CD4-positive, CD25-positive, alpha-beta regulatory T cell (primary cell): Measurements from ENCODE around the gene ABCC1. TPM values are rescaled to one million over a fixed set of nuclear protein-coding genes. Genes with fewer than 3 reads are reported as not detected.
"Not testable (repeated sequence)": the region's sequence is repeated elsewhere in the genome, so short reads cannot be mapped to it uniquely, and the experiment has no call there.

Source experiments
- ATAC-seq, 2 donors: fragments of 150-1000 bp; cut with Tn5 transposase; one replicate each; pipeline ENCODE4 v1.10.0; 2021; ENCODE audit warnings: low read depth in 2 of 2, moderate number of reproducible peaks in 2 of 2, moderate library complexity in 1 of 2
- DNase-seq, 3 donors: peaks; one replicate each; pipeline versions ENCODE4 v3.0.0 to v3.0.0-alpha.2; 2012 to 2022; ENCODE audit warnings: mixed read lengths in 1 of 3
- H3K27ac ChIP-seq: one replicate; pipeline ENCODE4 v1.7.0; 2013; ENCODE audit warnings: mild to moderate bottlenecking, low read length; ENCODE audit not compliant: insufficient read depth, poor library complexity, severe bottlenecking
- H3K27me3 ChIP-seq: one replicate; pipeline ENCODE4 v1.7.0; 2013; ENCODE audit warnings: low read length; ENCODE audit not compliant: control insufficient read depth, insufficient read depth
- H3K36me3 ChIP-seq: one replicate; pipeline ENCODE4 v1.7.0; 2013; ENCODE audit warnings: mild to moderate bottlenecking, low read length, moderate library complexity; ENCODE audit not compliant: control insufficient read depth, insufficient read depth
- H3K4me1 ChIP-seq: 2 replicates; pipeline ENCODE4 v1.7.0; 2013; ENCODE audit warnings: mild to moderate bottlenecking, low read length; ENCODE audit not compliant: insufficient read depth, control insufficient read depth, poor library complexity, severe bottlenecking
- H3K4me3 ChIP-seq: one replicate; pipeline ENCODE4 v1.7.0; 2013; ENCODE audit warnings: low read depth, mild to moderate bottlenecking, low read length, moderate library complexity
- H3K9me3 ChIP-seq, 2 experiments: 1 replicate in 1 of 2; 2 replicates in 1 of 2; pipeline ENCODE4 v1.7.0; 2013; ENCODE audit warnings: low read length in 2 of 2, mild to moderate bottlenecking in 1 of 2, moderate library complexity in 1 of 2; ENCODE audit not compliant: control insufficient read depth in 2 of 2
- H3K27ac Mint-ChIP-seq, 3 donors: one replicate each; pipeline ENCODE4 v1.8.0; 2020 to 2022; ENCODE audit warnings: mild to moderate bottlenecking in 3 of 3, mixed read lengths in 3 of 3, moderate library complexity in 2 of 3
- H3K27me3 Mint-ChIP-seq: one replicate; pipeline ENCODE4 v1.8.0; 2022; ENCODE audit warnings: mild to moderate bottlenecking, mixed read lengths
- H3K36me3 Mint-ChIP-seq: one replicate; pipeline ENCODE4 v1.8.0; 2020; ENCODE audit warnings: mixed read lengths
- H3K4me1 Mint-ChIP-seq, 4 donors: one replicate each; pipeline ENCODE4 v1.8.0; 2020 to 2022; ENCODE audit warnings: mixed read lengths in 4 of 4, mild to moderate bottlenecking in 1 of 4
- H3K4me3 Mint-ChIP-seq, 4 donors: one replicate each; pipeline ENCODE4 v1.8.0; 2020 to 2022; ENCODE audit warnings: mild to moderate bottlenecking in 4 of 4, mixed read lengths in 4 of 4, moderate library complexity in 3 of 4
- H3K9me3 Mint-ChIP-seq, 7 donors: one replicate each; pipeline ENCODE4 v1.8.0; 2020 to 2022; ENCODE audit warnings: mixed read lengths in 7 of 7, mild to moderate bottlenecking in 3 of 7, moderate library complexity in 2 of 7
- polyA plus RNA-seq, 4 donors: library from polyadenylated mRNA; unstranded; fragments of 300-500 nt; fragmentation: Illumina TruSeq; gene quantifications; one replicate each; pipeline ENCODE4 v1.2.3, GENCODE V29; 2021
- total RNA-seq: library from RNA; stranded (reverse); gene quantifications from one replicate; pipeline ENCODE4 v1.2.3, GENCODE V29; 2022

ABCC1 gene
- total and polyA plus RNA-seq, 5 donors from 2014 or later: 6.9 to 103 (median 8.7) TPM

DNA sequence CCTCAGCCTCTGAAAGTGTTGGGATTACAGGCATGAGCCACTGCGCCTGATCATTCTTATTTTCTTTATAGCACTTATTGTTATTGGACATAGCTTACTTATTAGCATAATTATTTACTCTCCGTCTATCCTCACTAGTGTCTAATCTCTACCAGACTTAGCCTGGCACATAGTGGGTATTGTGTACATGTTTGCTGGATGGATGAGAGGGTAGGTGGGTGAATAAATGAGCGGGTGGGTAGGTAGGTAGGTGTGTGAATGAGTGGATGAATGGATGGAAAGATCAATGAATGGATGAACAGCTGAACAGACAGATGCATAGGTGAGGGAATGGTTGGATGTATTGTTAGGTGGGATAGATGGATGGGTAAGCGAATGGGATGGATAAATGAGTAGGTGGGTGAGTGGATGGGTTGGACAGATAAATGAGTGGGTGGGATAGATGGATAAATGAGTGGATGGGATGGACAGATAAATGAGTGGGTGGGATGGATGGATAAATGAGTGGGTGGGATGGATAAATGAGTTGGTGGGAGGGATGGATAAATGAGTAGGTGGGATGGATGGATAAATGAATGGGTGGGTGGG, 222.0 kb downstream of the ABCC1 start:
- no peaks in the 10 kb centered on the region for H3K36me3 ChIP-seq
- no peak for ATAC-seq
- H3K4me1 Mint-ChIP-seq: no peaks in the 10 kb centered on the region
- H3K9me3 Mint-ChIP-seq: peaks cover 0 to 5% (median 0%) of the 10 kb centered on the region in 7 donors
- H3K4me1 ChIP-seq: no peaks in the 10 kb centered on the region
- H3K9me3 ChIP-seq: no peaks in the 10 kb centered on the region
- H3K27ac ChIP-seq: no peak overlapping the region
- H3K27me3 Mint-ChIP-seq: no peaks in the 10 kb centered on the region
- H3K4me3 ChIP-seq: no peak overlapping the region
- no peak overlapping the region for H3K27ac Mint-ChIP-seq
- no peaks in the 10 kb centered on the region for H3K27me3 ChIP-seq
- H3K36me3 Mint-ChIP-seq: no peaks in the 10 kb centered on the region
- H3K4me3 Mint-ChIP-seq: no peak overlapping the region
- DNase-seq: no peak

DNA sequence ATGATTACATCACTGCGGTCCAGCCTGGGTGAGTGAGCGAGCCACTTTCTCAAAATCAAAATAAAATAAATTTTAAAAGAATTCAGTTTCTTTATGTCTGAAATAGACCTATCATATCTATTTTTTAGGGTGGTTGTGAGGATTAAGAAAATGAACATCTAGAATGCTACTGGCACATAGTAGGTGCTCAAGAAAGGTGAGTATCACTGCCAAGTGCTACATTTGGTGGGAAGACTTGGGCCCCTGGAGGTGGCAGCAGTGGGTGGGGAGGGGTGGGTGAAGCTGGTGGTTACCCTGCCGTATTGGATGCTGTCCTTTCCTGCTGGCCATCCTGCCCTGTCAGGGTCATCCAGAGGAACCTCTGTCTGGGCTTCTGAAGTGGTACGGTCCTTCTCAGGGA, 223.6 kb downstream of the ABCC1 start:
- H3K27me3 ChIP-seq: no peaks in the 10 kb centered on the region
- DNase-seq: no peak
- no peak overlapping the region for H3K4me3 Mint-ChIP-seq
- H3K4me3 ChIP-seq: no peak overlapping the region
- no peak for ATAC-seq
- no peaks in the 10 kb centered on the region for H3K9me3 ChIP-seq
- H3K9me3 Mint-ChIP-seq: peaks cover 0 to 8% (median 0%) of the 10 kb centered on the region in 7 donors
- no peaks in the 10 kb centered on the region for H3K4me1 ChIP-seq
- H3K4me1 Mint-ChIP-seq: no peaks in the 10 kb centered on the region
- no peak overlapping the region for H3K27ac ChIP-seq
- H3K27me3 Mint-ChIP-seq: peaks cover 4% of the 10 kb centered on the region
- H3K36me3 ChIP-seq: no peaks in the 10 kb centered on the region
- H3K27ac Mint-ChIP-seq: no peak overlapping the region
- H3K36me3 Mint-ChIP-seq: no peaks in the 10 kb centered on the region

DNA sequence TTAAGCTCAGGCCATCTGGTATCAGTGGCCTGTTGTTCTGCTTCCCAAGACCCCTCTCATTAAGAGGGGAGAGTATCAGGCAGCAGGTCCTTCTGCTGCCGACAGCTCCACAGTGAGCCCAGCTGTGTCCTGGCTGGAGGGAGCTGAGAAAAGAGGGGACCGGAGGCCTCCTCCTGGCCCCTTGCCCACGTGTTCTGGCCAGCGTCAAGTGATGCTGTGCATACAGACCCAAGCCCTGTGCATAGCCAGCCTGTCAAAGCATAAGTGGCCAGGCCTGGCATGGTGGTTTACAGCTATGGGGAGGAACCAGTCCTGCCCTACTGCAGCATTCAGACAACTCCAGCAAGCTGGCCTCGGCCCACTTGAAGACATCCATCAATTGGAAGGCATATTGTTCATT, 225.9 kb downstream of the ABCC1 start:
- Mint-ChIP-seq H3K9me3 (peaks cover 0 to 10% (median 0%) of the 10 kb centered on the region in 7 donors), H3K27me3 (peaks cover 5% of the 10 kb centered on the region), H3K4me3 (no peak overlapping the region), H3K27ac (no peak overlapping the region), H3K36me3 (no peaks in the 10 kb centered on the region), H3K4me1 (no peaks in the 10 kb centered on the region)
- no peak for DNase-seq
- Histone ChIP-seq H3K36me3 (no peaks in the 10 kb centered on the region), H3K27me3 (no peaks in the 10 kb centered on the region), H3K4me1 (no peaks in the 10 kb centered on the region), H3K4me3 (no peak overlapping the region), H3K9me3 (no peaks in the 10 kb centered on the region), H3K27ac (no peak overlapping the region)
- ATAC-seq: no peak

DNA sequence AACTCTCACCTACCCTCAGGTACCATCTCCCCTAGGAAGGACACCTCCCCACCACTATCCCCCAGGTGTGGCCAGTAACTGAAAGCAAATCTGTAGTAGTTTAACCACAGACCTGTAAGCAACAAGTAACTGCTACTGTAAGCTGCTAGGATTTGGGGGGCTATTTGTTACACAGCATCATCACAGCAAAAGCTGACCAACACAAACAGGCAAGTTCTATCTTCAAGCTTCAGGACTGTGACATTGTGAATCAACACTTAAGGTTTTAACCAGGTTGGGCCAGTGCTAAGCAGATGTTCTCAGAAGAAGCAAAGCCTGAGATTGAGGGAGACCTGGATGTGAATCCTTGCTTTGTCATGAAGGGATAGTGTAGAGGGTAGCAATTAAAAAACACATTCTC, 226.9 kb downstream of the ABCC1 start:
- H3K36me3 ChIP-seq: no peaks in the 10 kb centered on the region
- H3K27ac ChIP-seq: no peak overlapping the region
- no peak overlapping the region for H3K4me3 ChIP-seq
- H3K4me1 ChIP-seq: no peaks in the 10 kb centered on the region
- H3K9me3 ChIP-seq: no peaks in the 10 kb centered on the region
- DNase-seq (no peak), ATAC-seq (no peak)
- H3K27ac Mint-ChIP-seq: no peak overlapping the region
- H3K4me1 Mint-ChIP-seq: no peaks in the 10 kb centered on the region
- H3K36me3 Mint-ChIP-seq: no peaks in the 10 kb centered on the region
- peaks cover 5% of the 10 kb centered on the region for H3K27me3 Mint-ChIP-seq
- H3K9me3 Mint-ChIP-seq: peaks cover 0 to 10% (median 0%) of the 10 kb centered on the region in 7 donors
- H3K27me3 ChIP-seq: no peaks in the 10 kb centered on the region
- no peak overlapping the region for H3K4me3 Mint-ChIP-seq

DNA sequence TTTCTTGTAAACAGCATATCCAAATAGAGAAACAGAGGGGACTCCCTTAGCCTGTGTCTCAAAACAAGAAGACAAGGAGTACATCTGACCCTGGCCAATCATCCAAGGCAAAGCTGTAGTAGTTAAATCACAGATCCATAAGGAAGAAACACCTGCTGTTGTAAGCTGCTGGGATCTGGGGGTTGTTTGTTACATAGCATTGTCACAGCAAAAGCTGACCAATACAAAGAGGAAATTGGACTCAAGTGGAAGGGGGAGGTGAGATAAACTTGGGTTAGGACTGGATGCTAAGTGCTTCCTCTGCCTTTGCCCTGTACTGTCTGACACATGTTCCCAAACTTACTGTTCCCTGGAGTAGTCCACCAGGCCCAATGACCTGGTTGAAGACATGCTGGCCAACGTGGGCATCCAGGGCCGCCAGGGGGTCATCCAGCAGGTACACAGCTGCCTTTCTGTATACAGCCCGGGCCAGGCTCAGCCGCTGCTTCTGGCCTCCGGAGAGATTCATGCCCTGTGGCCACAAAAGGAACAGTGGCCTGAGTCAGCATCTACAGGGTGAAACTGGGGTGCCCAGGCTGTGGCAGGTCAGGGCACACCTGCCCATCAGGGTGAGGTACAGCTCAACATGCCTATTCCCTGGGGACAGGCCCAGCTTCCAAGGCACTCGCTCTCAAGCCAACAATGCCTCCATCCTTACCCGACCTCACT, 229.2 kb downstream of the ABCC1 start:
- H3K9me3 Mint-ChIP-seq: peaks cover 0 to 10% (median 0%) of the 10 kb centered on the region in 7 donors
- H3K4me1 Mint-ChIP-seq: no peaks in the 10 kb centered on the region
- no peaks in the 10 kb centered on the region for H3K36me3 Mint-ChIP-seq
- ATAC-seq: no peak
- DNase-seq: no peak
- Histone ChIP-seq H3K27me3 (no peaks in the 10 kb centered on the region), H3K4me3 (no peak overlapping the region), H3K9me3 (no peaks in the 10 kb centered on the region), H3K4me1 (no peaks in the 10 kb centered on the region), H3K36me3 (no peaks in the 10 kb centered on the region), H3K27ac (no peak overlapping the region)
- H3K4me3 Mint-ChIP-seq: no peak overlapping the region
- H3K27me3 Mint-ChIP-seq: peaks cover 5% of the 10 kb centered on the region
- no peak overlapping the region for H3K27ac Mint-ChIP-seq

DNA sequence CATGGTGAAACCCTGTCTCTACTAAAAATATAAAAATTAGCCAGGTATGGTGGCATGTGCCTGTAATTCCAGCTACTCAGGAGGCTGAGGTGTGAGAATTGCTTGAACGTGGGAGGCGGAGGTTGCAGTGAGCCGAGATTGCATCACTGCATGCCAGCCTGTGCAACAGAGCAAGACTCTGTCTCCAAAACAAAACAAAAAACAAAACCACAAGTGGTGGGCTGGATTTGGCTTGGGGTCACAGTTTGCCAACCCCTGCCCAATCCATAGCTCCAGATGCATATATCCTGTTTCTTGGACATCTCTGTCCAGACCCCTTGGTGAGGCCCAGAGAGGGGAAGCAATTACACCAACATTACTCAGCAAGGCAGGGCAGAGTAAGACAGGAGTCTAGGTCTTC, 232.3 kb downstream of the ABCC1 start:
- H3K4me1 Mint-ChIP-seq, H3K9me3 Mint-ChIP-seq, H3K27me3 ChIP-seq, H3K4me3 Mint-ChIP-seq, H3K27ac ChIP-seq, H3K27ac Mint-ChIP-seq, H3K4me3 ChIP-seq, H3K4me1 ChIP-seq, H3K36me3 Mint-ChIP-seq, ATAC-seq, H3K9me3 ChIP-seq, H3K36me3 ChIP-seq, H3K27me3 Mint-ChIP-seq, DNase-seq: not testable (repeated sequence)

DNA sequence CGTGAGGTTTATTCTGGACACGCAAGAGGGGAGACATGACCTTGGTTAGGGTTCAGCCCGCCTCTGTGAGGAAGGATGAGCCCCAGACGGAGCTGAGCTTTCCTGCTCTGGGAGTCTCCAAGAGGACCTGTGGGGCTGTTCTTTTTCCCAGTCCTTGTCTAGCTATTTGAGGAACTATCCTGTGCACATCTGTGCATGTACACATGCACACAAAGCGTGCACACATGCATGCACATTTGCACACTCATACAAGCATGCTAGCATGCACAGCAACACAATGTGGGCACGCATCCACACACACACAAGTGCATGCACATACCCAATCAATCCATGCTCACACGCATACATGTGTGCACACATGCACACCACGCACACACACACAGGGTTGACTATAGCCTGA, 233.5 kb downstream of the ABCC1 start:
- no peak overlapping the region for H3K27ac ChIP-seq
- DNase-seq (no peak), ATAC-seq (no peak)
- peaks cover 0 to 3% (median 0%) of the 10 kb centered on the region in 4 donors for H3K4me1 Mint-ChIP-seq
- H3K4me3 ChIP-seq: no peak overlapping the region
- H3K9me3 Mint-ChIP-seq: peaks cover 0 to 2% (median 0%) of the 10 kb centered on the region in 7 donors
- H3K9me3 ChIP-seq: no peaks in the 10 kb centered on the region
- no peaks in the 10 kb centered on the region for H3K36me3 ChIP-seq
- H3K27me3 Mint-ChIP-seq: peaks cover 1% of the 10 kb centered on the region
- H3K4me1 ChIP-seq: no peaks in the 10 kb centered on the region
- no peaks in the 10 kb centered on the region for H3K27me3 ChIP-seq
- no peaks in the 10 kb centered on the region for H3K36me3 Mint-ChIP-seq
- H3K4me3 Mint-ChIP-seq: no peak overlapping the region
- no peak overlapping the region for H3K27ac Mint-ChIP-seq

DNA sequence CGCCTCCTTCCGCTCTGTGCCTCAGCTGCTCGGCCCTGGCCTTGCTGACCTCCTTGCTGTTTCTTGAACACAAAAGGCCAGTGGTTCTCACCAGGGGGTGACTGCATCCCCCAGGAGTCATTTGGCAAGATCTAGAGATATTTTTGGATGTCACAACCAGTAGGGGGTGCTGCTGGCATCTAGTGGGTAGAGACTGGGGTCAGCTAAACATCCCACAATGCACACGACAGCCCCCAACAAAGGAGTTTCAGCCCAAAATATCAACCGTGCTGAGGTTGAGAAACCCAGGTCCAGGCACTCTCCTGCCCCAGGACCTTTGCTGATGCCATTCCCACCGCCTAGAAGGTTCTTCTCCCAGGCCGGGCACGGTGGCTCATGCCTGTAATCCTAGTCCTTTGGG, 234.1 kb downstream of the ABCC1 start:
- Mint-ChIP-seq H3K9me3 (peaks cover 0 to 2% (median 0%) of the 10 kb centered on the region in 7 donors), H3K27ac (no peak overlapping the region), H3K4me3 (no peak overlapping the region), H3K4me1 (peaks cover 0 to 3% (median 0%) of the 10 kb centered on the region in 4 donors), H3K36me3 (no peaks in the 10 kb centered on the region), H3K27me3 (no peaks in the 10 kb centered on the region)
- ATAC-seq (no peak), DNase-seq (no peak)
- no peaks in the 10 kb centered on the region for H3K9me3 ChIP-seq
- no peak overlapping the region for H3K27ac ChIP-seq
- H3K36me3 ChIP-seq: no peaks in the 10 kb centered on the region
- H3K4me3 ChIP-seq: no peak overlapping the region
- H3K27me3 ChIP-seq: no peaks in the 10 kb centered on the region
- H3K4me1 ChIP-seq: no peaks in the 10 kb centered on the region
